T-cell (primary cell): ENCODE data around the gene CNST. TPM values are rescaled to one million over a fixed set of nuclear protein-coding genes. Genes with fewer than 3 reads are reported as not detected.
"Not testable (repeated sequence)": the region's sequence is repeated elsewhere in the genome, so short reads cannot be mapped to it uniquely, and the experiment has no call there.

ENCODE experiments used
- ATAC-seq, 4 experiments: fragments of 200-7000 bp in 3 of 4; fragments of 150-1000 bp in 1 of 4; cut with Tn5 transposase; replicated peaks in 1 of 4; 1 replicate in 3 of 4; 2 replicates in 1 of 4; pipeline ENCODE4 v1.10.0; 2021; ENCODE audit warnings: moderate library complexity in 3 of 4, mild to moderate bottlenecking in 2 of 4, moderate number of reproducible peaks in 1 of 4
- CTCF ChIA-PET, 2 donors: fragments of 300-600 bp; sonication (Branson Sonifier 250); formaldehyde crosslinking; loops; one replicate each; lab custom pipeline; 2022; ENCODE audit warnings: antibody characterized with exemption in 2 of 2; lab: Charles Lee
- POLR2A ChIA-PET, 2 donors: fragments of 300-600 bp; sonication (Branson Sonifier 250); formaldehyde crosslinking; loops; one replicate each; lab custom pipeline; 2022; ENCODE audit warnings: antibody characterized with exemption in 2 of 2; lab: Charles Lee
- DNase-seq, 35 experiments: peaks; one replicate each; pipeline versions ENCODE4 v3.0.0 to v3.0.0-alpha.2; 2013 to 2023
- H3K27ac ChIP-seq: one replicate; pipeline ENCODE4 v1.5.1; 2013; ENCODE audit warnings: low read length
- H3K27me3 ChIP-seq, 2 experiments: replicated peaks in 1 of 2; 1 replicate in 1 of 2; 2 replicates in 1 of 2; pipeline versions ENCODE4 v1.6.1 to v1.7.0; 2013; ENCODE audit warnings: low read length in 1 of 2, mixed read lengths in 1 of 2; ENCODE audit not compliant: control insufficient read depth in 2 of 2, insufficient read depth in 2 of 2; ENCODE audit errors: extremely low read depth in 1 of 2
- H3K36me3 ChIP-seq, 2 donors: 1 replicate in 1 of 2; 2 replicates in 1 of 2; pipeline versions ENCODE4 v1.6.1 to v1.7.0; 2013; ENCODE audit warnings: low read length in 1 of 2; ENCODE audit not compliant: control insufficient read depth in 2 of 2, insufficient read depth in 1 of 2; ENCODE audit errors: extremely low read depth in 1 of 2
- H3K4me1 ChIP-seq, 2 experiments: 1 replicate in 1 of 2; 2 replicates in 1 of 2; pipeline versions ENCODE4 v1.6.1 to v1.7.0; 2013; ENCODE audit warnings: low read length in 2 of 2, mixed read lengths in 1 of 2; ENCODE audit not compliant: insufficient read depth in 2 of 2, control insufficient read depth in 1 of 2; ENCODE audit errors: extremely low read depth in 1 of 2
- H3K4me3 ChIP-seq, 2 donors: 1 replicate in 1 of 2; 2 replicates in 1 of 2; pipeline versions ENCODE4 v1.5.1 to v1.7.0; 2013; ENCODE audit warnings: mild to moderate bottlenecking in 2 of 2, low read length in 1 of 2, moderate library complexity in 1 of 2; ENCODE audit not compliant: control insufficient read depth in 1 of 2; ENCODE audit errors: extremely low read depth in 1 of 2
- H3K9me3 ChIP-seq: 2 replicates; pipeline ENCODE4 v1.7.0; 2013
- H3K27ac Mint-ChIP-seq, 2 donors: one replicate each; pipeline ENCODE4 v1.8.0; 2020 to 2021; ENCODE audit warnings: mild to moderate bottlenecking in 2 of 2, mixed read lengths in 2 of 2
- H3K27me3 Mint-ChIP-seq, 2 donors: one replicate each; pipeline ENCODE4 v1.8.0; 2021 to 2022; ENCODE audit warnings: mixed read lengths in 2 of 2
- H3K36me3 Mint-ChIP-seq: one replicate; pipeline ENCODE4 v1.8.0; 2021; ENCODE audit warnings: mixed read lengths
- H3K4me1 Mint-ChIP-seq, 3 donors: one replicate each; pipeline ENCODE4 v1.8.0; 2020 to 2022; ENCODE audit warnings: mixed read lengths in 3 of 3, mild to moderate bottlenecking in 1 of 3
- H3K4me3 Mint-ChIP-seq, 3 donors: one replicate each; pipeline ENCODE4 v1.8.0; 2020 to 2022; ENCODE audit warnings: mild to moderate bottlenecking in 3 of 3, mixed read lengths in 3 of 3, moderate library complexity in 3 of 3
- H3K9me3 Mint-ChIP-seq, 3 donors: one replicate each; pipeline ENCODE4 v1.8.0; 2020 to 2022; ENCODE audit warnings: mixed read lengths in 3 of 3
- WGBS: methylation state at CpG from one replicate; pipeline ENCODE4 v1.1.5; 2013; ENCODE audit warnings: missing lambda C conversion rate; ENCODE audit not compliant: insufficient coverage; 5-methylcytosine and 5-hydroxymethylcytosine counted together
- total RNA-seq, 35 experiments: library from RNA in 6 of 35; stranded (reverse) in 6 of 35; fragments of 120-200 nt in 1 of 35; gene quantifications; one replicate each; pipeline versions ENCODE4 v1.2.1 to v1.2.4 and lab custom pipeline; 2013 to 2026

Gene CNST
- total RNA-seq, 5 donors from 2014 or later (not counting 1 experiment from before 2014, with no cell fraction given): 69.0 to 87.3 (median 74.4) TPM

- ATAC-seq (no peak), DNase-seq (no peak)
- Mint-ChIP-seq H3K36me3 (peaks cover 4% of the 10 kb centered on the region), H3K27me3 (no peaks in the 10 kb centered on the region), H3K4me3 (no peak overlapping the region), H3K9me3 (peaks cover 0 to 10% (median 0%) of the 10 kb centered on the region in 3 donors), H3K4me1 (peaks cover 0 to 7% (median 2%) of the 10 kb centered on the region in 3 donors), H3K27ac (peak overlapping the region in 1 of 2 donors; percentile 66)
- Histone ChIP-seq H3K4me1 (peaks cover 0 to 4% of the 10 kb centered on the region in 2 experiments), H3K27ac (no peak overlapping the region), H3K4me3 (no peak overlapping the region), H3K36me3 (no peaks in the 10 kb centered on the region), H3K27me3 (peaks cover 0 to 16% of the 10 kb centered on the region in 2 experiments), H3K9me3 (no peaks in the 10 kb centered on the region)
- CTCF ChIA-PET: interaction anchor here (0.6 to 0.9 kb wide), 4 partner anchors 21 to 681 kb away, joined by 3 to 5 read pairs (median 3); no protein-coding TSS in a partner anchor
- POLR2A ChIA-PET: no interaction called here
- 81% methylated on average over 9 of the region's 15 CpGs for WGBS
Observed at GRCh38 chr1:246691622-246692495, 125.6 kb downstream of the CNST start.

DNA sequence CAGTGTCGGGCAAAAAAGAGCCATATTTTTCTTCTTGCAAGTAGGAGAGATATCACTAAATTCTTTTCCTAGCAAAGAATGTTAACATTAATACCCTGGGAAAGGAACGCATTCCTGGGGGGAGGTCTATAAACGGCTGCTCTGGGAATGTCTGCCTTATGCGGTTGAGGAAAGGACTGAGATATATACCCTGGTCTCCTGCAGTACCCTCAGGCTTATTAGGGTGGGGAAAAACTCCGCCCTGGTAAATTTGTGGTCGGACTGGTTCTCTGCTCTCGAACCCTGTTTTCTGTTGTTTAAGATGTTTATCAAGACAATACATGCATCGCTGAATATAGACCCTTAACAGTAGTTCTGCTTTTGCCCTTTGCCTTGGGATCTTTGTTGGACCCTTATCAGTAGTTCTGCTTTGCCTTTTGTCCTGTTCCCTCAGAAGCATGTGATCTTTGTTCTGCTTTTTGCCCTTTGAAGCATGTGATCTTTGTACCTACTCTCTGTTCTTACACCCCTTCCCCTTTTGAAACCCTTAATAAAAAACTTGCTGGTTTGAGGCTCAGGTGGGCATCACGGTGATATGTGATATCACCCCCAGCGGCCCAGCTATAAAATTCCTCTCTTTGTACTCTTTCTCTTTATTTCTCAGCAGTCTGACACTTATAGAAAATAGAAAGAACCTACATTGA lies 128.1 kb downstream of the CNST start:
- CTCF ChIA-PET: interaction anchor here in 1 of 2 donors (1.1 kb wide), 1 partner anchor 62 kb away, joined by 3 read pairs; no protein-coding TSS in a partner anchor
- not testable (repeated sequence) for H3K4me3 Mint-ChIP-seq

DNA sequence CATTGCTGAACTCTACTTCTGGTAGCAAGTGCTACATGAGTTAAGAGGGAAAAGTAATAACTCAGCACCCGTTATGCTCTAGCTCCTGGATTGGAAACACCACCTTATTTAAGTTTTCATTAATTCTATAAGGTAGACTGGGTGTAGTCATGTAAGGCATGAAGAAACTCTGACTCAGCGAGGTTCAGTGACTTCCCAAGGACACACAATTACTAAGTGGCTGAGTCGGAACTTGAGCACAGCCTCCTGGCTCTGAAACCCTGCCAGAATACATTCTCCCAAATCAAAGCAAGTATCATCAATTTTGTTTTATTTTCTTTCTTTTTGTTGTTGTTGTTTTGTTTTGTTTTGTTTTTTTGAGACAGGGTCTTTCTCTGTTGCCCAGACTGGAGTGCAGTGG lies 128.9 kb downstream of the CNST start:
- peaks cover 0 to 10% (median 0%) of the 10 kb centered on the region in 3 donors for H3K9me3 Mint-ChIP-seq
- H3K4me1 ChIP-seq: peaks cover 2 to 11% of the 10 kb centered on the region in 2 experiments
- no peaks in the 10 kb centered on the region for H3K27me3 Mint-ChIP-seq
- H3K27ac Mint-ChIP-seq: no peak overlapping the region
- ChIA-PET POLR2A (no interaction called here), CTCF (interaction anchor here in 1 of 2 donors (1.1 kb wide), 1 partner anchor 61 kb away, joined by 3 read pairs; no protein-coding TSS in a partner anchor)
- H3K4me1 Mint-ChIP-seq: peaks cover 6 to 8% (median 6%) of the 10 kb centered on the region in 3 donors
- H3K27me3 ChIP-seq: peaks cover 0 to 18% of the 10 kb centered on the region in 2 experiments
- ATAC-seq (no peak), DNase-seq (no peak)
- H3K4me3 ChIP-seq: no peak overlapping the region
- H3K27ac ChIP-seq: no peak overlapping the region
- peaks cover 4% of the 10 kb centered on the region for H3K36me3 Mint-ChIP-seq
- WGBS: no CpG with 5 or more reads among the region's 3 CpGs
- no peaks in the 10 kb centered on the region for H3K9me3 ChIP-seq
- H3K4me3 Mint-ChIP-seq: no peak overlapping the region
- no peaks in the 10 kb centered on the region for H3K36me3 ChIP-seq

More for the DNA sequence above, 128.1 kb downstream of the CNST start:
- H3K4me3 ChIP-seq, H3K36me3 Mint-ChIP-seq, DNase-seq, POLR2A ChIA-PET, H3K27me3 Mint-ChIP-seq, H3K27ac Mint-ChIP-seq, H3K36me3 ChIP-seq, H3K9me3 ChIP-seq, ATAC-seq, H3K27ac ChIP-seq: not testable (repeated sequence)
- WGBS: 60% methylated on average over 2 of the region's 10 CpGs
- H3K4me1 ChIP-seq: peaks cover 1 to 14% of the 10 kb centered on the region in 2 experiments
- H3K27me3 ChIP-seq: peaks cover 0 to 24% of the 10 kb centered on the region in 2 experiments
- H3K9me3 Mint-ChIP-seq: peaks cover 0 to 10% (median 0%) of the 10 kb centered on the region in 3 donors
- peaks cover 5 to 13% (median 8%) of the 10 kb centered on the region in 3 donors for H3K4me1 Mint-ChIP-seq

DNA sequence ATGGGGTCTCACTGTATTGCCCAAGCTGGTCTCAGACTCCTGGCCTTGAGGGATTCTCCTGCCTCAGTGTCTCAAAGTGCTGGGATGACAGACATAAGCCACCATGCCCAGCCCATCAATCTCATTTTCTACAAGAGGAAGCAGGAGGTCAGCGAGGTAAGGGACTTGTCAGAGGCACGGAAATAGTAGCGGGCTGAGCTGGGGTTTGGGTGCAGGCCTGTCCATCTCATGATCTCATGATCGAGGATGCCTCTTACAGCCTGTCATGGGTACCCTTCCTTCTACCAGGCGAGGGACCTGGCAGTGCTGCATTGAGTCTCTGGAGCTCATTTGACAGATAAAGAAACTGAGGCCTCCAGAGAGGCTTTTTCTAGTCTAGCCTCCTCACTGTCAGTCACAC lies 129.4 kb downstream of the CNST start:
- H3K27ac ChIP-seq: no peak overlapping the region
- H3K36me3 Mint-ChIP-seq: peaks cover 4% of the 10 kb centered on the region
- no peaks in the 10 kb centered on the region for H3K36me3 ChIP-seq
- DNase-seq (no peak), ATAC-seq (no peak)
- POLR2A ChIA-PET: no interaction called here
- peaks cover 2 to 11% of the 10 kb centered on the region in 2 experiments for H3K4me1 ChIP-seq
- no peaks in the 10 kb centered on the region for H3K9me3 ChIP-seq
- no peak overlapping the region for H3K4me3 Mint-ChIP-seq
- no peaks in the 10 kb centered on the region for H3K27me3 Mint-ChIP-seq
- peaks cover 6 to 8% (median 6%) of the 10 kb centered on the region in 3 donors for H3K4me1 Mint-ChIP-seq
- no peak overlapping the region for H3K4me3 ChIP-seq
- CTCF ChIA-PET: interaction anchor here (0.6 to 1.1 kb wide), 3 partner anchors 60 to 225 kb away, joined by 3 to 4 read pairs (median 4); no protein-coding TSS in a partner anchor
- no peak overlapping the region for H3K27ac Mint-ChIP-seq
- peaks cover 0 to 13% of the 10 kb centered on the region in 2 experiments for H3K27me3 ChIP-seq
- 100% methylated on average over 1 of the region's 5 CpGs for WGBS
- peaks cover 0 to 10% (median 0%) of the 10 kb centered on the region in 3 donors for H3K9me3 Mint-ChIP-seq

- no peak for ATAC-seq
- H3K9me3 ChIP-seq: no peaks in the 10 kb centered on the region
- H3K36me3 Mint-ChIP-seq: peaks cover 4% of the 10 kb centered on the region
- CTCF ChIA-PET: no interaction called here
- DNase-seq: no peak
- peaks cover 0 to 15% of the 10 kb centered on the region in 2 experiments for H3K27me3 ChIP-seq
- peaks cover 0 to 10% (median 0%) of the 10 kb centered on the region in 3 donors for H3K9me3 Mint-ChIP-seq
- H3K27me3 Mint-ChIP-seq: peaks cover 0 to 1% of the 10 kb centered on the region in 2 donors
- POLR2A ChIA-PET: no interaction called here
- H3K4me1 ChIP-seq: peaks cover 2 to 11% of the 10 kb centered on the region in 2 experiments
- H3K27ac Mint-ChIP-seq: no peak overlapping the region
- no peaks in the 10 kb centered on the region for H3K36me3 ChIP-seq
- H3K4me3 Mint-ChIP-seq: peak overlapping the region; percentile 4 to 68 (median 50)
- peaks cover 6 to 8% (median 6%) of the 10 kb centered on the region in 3 donors for H3K4me1 Mint-ChIP-seq
- 100% methylated on average over 1 of the region's 8 CpGs for WGBS
- no peak overlapping the region for H3K27ac ChIP-seq
- H3K4me3 ChIP-seq: peak overlapping the region; percentile 9 to 49
Observed at GRCh38 chr1:246698466-246699094, 132.3 kb downstream of the CNST start.
